ENCODE results near the gene ULK1.

The ULK1 gene

GRCh38 chr12:131962069-131962468 is 67.6 kb downstream of the ULK1 start:
- DNase-seq (ENCODE audit: low read depth in 2 of 2, low spot score in 1 of 2): no peak

DNA sequence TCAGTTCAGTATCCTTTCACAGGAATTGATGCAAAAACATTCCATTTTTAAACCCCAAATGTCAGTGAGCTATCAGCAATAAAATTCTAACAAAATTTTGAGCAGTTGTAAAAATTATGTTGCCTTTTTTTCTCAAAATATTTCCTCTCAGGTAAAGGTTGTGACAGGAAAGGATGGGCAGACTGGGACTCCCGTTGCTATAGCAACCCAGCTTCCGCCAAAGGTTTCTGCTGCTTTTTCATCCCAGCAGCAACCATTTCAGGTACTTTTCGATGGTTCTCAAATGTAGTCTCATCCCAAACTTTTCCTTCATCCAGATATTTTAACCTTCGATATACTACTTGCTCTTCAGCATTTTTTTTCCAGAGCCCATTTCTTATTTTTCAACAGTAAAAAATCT is 69.0 kb downstream of the ULK1 start:
- DNase-seq (ENCODE audit: low read depth in 2 of 2, low spot score in 1 of 2): no peak

DNA sequence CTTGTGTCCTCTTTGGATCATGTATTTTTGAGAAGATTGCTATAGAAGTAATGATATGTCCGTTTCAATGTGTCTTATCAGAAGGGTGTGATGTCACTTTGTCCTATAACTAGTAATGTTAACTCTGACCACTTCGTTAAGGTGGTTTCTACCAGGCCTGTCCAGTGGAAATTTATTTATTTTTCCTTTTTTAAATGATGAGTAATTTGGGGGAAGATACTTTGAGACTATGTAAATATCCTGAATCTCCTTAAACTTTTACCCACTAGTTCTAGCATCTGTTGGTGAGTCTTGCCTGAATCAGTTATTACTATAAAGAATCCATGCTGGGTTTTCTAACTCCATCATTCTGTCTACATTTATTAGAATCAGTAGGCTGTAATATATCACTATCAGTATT is 70.7 kb downstream of the ULK1 start:
- no peak for DNase-seq (ENCODE audit: low read depth in 2 of 2, low spot score in 1 of 2)

GRCh38 chr12:131971226-131971625 is 76.8 kb downstream of the ULK1 start:
- DNase-seq (ENCODE audit: low read depth in 2 of 2, low spot score in 1 of 2): no peak
